HepG2 (cell line): ENCODE results near the gene COL18A1. TPM values are rescaled to one million over a fixed set of nuclear protein-coding genes. Genes with fewer than 3 reads are reported as not detected.

Experiments used
- ADNP ChIP-seq: sonication (generic); formaldehyde crosslinking; IDR thresholded peaks from 2 replicates; pipeline ENCODE4 v1.4.0; 2020; ENCODE audit warnings: missing genetic modification reagents
- EHMT2 ChIP-seq: fragments of 200-600 bp; sonication (generic); IDR thresholded peaks from 2 replicates; pipeline ENCODE4 v1.7.0; 2017; ENCODE audit warnings: antibody characterized with exemption, low read depth, low read length, borderline replicate concordance
- FOXC1 ChIP-seq: sonication (generic); formaldehyde crosslinking; IDR thresholded peaks from 2 replicates; pipeline ENCODE4 v1.8.0; 2022; ENCODE audit warnings: mild to moderate bottlenecking, missing genetic modification reagents, borderline replicate concordance
- HDAC6 ChIP-seq: fragments of 200-600 bp; sonication (generic); IDR thresholded peaks from 2 replicates; pipeline ENCODE4 v1.7.0; 2017; ENCODE audit warnings: mild to moderate bottlenecking, antibody characterized with exemption, low read length, low read depth
- MEIS1 ChIP-seq: sonication (generic); formaldehyde crosslinking; IDR thresholded peaks from 2 replicates; pipeline ENCODE4 v1.9.0; 2021; ENCODE audit warnings: mild to moderate bottlenecking, missing genetic modification reagents, moderate library complexity, borderline replicate concordance
- RBAK ChIP-seq: sonication (generic); formaldehyde crosslinking; IDR thresholded peaks from 2 replicates; pipeline ENCODE4 v1.5.1; 2020; ENCODE audit warnings: mild to moderate bottlenecking, missing genetic modification reagents
- ZFP36L2 ChIP-seq: sonication (generic); formaldehyde crosslinking; IDR thresholded peaks from 2 replicates; pipeline ENCODE4 v1.4.0; 2020; ENCODE audit warnings: missing genetic modification reagents
- ZNF572 ChIP-seq: sonication (generic); formaldehyde crosslinking; IDR thresholded peaks from 2 replicates; pipeline ENCODE4 v1.5.1; 2020; ENCODE audit warnings: mild to moderate bottlenecking, missing genetic modification reagents
- polyA plus RNA-seq, 8 experiments: library from polyadenylated mRNA; depleted of rRNA in 3 of 8; stranded (reverse) in 7 of 8; unstranded in 1 of 8; fragments of >200 nt; fragmentation: Illumina TruSeq in 4 of 8; extraction: Trizol in 4 of 8; gene quantifications; 2 replicates each; pipeline versions ENCODE4 v1.2.1 to v1.2.3, GENCODE V29; 2011 to 2016; ENCODE audit warnings: low read depth in 4 of 8, missing spikeins in 1 of 8, mixed read lengths in 1 of 8; ENCODE audit not compliant: insufficient read depth in 1 of 8
- total RNA-seq, 5 experiments: library from RNA; depleted of rRNA; stranded (reverse); fragments of >200 nt; fragmentation: Illumina TruSeq; extraction: Trizol; gene quantifications; 2 replicates each; pipeline ENCODE4 v1.2.3, GENCODE V29; 2016; ENCODE audit warnings: low read depth in 1 of 5
- TF ChIP-seq, protein P1 (sequence below): sonication (generic); formaldehyde crosslinking; IDR thresholded peaks from 2 replicates; pipeline ENCODE4 v1.4.0; 2020; ENCODE audit warnings: mild to moderate bottlenecking, missing genetic modification reagents
- TF ChIP-seq, protein P2 (sequence below): fragments of 450-650 bp; IDR thresholded peaks from 2 replicates; pipeline ENCODE4 v1.6.1; 2016
- TF ChIP-seq, protein P3 (sequence below): sonication (generic); formaldehyde crosslinking; IDR thresholded peaks from 2 replicates; pipeline ENCODE4 v1.4.0; 2020; ENCODE audit warnings: mild to moderate bottlenecking, missing genetic modification reagents
- TF ChIP-seq, protein P4 (sequence below): IDR thresholded peaks from 2 replicates; pipeline ENCODE4 v1.6.1; 2016; ENCODE audit warnings: missing biosample characterization, missing genetic modification reagents, low read depth
- TF ChIP-seq, protein P5 (sequence below): sonication (generic); formaldehyde crosslinking; IDR thresholded peaks from 2 replicates; pipeline ENCODE4 v1.4.0; 2020; ENCODE audit warnings: missing genetic modification reagents, borderline replicate concordance

COL18A1 gene
- total and polyA plus RNA-seq, 2 of the 13 experiments (the other 11 are each of a cell fraction or from before 2014, with no cell fraction given) = 79.0 to 102 TPM

DNA sequence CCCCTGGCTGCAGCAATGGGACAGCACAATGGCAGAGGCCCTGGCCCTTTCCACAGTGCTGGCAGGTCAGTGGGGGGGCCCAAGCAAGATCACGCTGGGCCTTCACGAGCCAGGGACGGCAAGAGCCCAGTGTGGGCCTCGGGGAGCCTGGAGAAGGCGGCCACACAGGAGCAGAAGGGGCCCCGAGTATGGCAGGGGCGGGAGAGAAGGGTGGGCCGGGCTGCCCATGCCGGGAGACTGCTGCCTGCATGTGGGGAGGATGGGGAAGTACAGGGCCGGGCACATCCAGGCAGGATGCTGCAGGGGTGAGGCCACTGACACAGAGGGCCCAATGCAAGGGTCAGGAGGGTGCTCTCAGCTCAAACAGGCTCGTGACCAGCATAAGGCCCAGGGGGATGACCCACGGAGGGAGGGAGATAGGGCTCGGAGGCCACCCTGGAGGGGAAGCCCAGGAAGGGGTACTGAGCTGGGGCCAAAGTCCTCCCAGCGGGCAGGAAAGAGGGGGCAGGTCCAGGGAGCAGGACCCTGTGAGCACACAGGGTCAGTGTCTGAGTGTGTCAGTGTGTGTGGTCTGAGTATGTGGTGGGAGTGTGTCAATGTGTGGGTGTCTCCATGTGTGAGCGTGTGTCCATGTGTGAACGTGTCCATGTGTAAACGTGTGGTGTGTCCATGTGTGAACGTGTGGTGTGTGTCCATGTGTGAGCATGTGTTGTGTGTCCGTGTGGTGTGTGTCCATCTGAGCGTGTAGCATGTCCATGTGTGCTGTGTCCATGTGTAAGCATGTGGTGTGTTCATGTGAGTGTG lies 124.2 kb downstream of the COL18A1 start (continued):
- TF ChIP-seq, protein P1, sequence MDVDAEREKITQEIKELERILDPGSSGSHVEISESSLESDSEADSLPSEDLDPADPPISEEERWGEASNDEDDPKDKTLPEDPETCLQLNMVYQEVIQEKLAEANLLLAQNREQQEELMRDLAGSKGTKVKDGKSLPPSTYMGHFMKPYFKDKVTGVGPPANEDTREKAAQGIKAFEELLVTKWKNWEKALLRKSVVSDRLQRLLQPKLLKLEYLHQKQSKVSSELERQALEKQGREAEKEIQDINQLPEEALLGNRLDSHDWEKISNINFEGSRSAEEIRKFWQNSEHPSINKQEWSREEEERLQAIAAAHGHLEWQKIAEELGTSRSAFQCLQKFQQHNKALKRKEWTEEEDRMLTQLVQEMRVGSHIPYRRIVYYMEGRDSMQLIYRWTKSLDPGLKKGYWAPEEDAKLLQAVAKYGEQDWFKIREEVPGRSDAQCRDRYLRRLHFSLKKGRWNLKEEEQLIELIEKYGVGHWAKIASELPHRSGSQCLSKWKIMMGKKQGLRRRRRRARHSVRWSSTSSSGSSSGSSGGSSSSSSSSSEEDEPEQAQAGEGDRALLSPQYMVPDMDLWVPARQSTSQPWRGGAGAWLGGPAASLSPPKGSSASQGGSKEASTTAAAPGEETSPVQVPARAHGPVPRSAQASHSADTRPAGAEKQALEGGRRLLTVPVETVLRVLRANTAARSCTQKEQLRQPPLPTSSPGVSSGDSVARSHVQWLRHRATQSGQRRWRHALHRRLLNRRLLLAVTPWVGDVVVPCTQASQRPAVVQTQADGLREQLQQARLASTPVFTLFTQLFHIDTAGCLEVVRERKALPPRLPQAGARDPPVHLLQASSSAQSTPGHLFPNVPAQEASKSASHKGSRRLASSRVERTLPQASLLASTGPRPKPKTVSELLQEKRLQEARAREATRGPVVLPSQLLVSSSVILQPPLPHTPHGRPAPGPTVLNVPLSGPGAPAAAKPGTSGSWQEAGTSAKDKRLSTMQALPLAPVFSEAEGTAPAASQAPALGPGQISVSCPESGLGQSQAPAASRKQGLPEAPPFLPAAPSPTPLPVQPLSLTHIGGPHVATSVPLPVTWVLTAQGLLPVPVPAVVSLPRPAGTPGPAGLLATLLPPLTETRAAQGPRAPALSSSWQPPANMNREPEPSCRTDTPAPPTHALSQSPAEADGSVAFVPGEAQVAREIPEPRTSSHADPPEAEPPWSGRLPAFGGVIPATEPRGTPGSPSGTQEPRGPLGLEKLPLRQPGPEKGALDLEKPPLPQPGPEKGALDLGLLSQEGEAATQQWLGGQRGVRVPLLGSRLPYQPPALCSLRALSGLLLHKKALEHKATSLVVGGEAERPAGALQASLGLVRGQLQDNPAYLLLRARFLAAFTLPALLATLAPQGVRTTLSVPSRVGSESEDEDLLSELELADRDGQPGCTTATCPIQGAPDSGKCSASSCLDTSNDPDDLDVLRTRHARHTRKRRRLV (CRISPR knock-in tag) = no peak
- TF ChIP-seq ZNF572 (CRISPR knock-in tag) (no peak), ZFP36L2 (no peak), EHMT2 (no peak), ADNP (CRISPR knock-in tag) (no peak), RBAK (CRISPR knock-in tag) (no peak), HDAC6 (no peak), MEIS1 (CRISPR knock-in tag) (0 out of 2 replicates have a peak, but pooled peaks have one; percentile 10), FOXC1 (CRISPR knock-in tag) (no peak)
- TF ChIP-seq, protein P2, sequence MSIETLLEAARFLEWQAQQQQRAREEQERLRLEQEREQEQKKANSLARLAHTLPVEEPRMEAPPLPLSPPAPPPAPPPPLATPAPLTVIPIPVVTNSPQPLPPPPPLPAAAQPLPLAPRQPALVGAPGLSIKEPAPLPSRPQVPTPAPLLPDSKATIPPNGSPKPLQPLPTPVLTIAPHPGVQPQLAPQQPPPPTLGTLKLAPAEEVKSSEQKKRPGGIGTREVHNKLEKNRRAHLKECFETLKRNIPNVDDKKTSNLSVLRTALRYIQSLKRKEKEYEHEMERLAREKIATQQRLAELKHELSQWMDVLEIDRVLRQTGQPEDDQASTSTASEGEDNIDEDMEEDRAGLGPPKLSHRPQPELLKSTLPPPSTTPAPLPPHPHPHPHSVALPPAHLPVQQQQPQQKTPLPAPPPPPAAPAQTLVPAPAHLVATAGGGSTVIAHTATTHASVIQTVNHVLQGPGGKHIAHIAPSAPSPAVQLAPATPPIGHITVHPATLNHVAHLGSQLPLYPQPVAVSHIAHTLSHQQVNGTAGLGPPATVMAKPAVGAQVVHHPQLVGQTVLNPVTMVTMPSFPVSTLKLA = peak; percentile 94
- TF ChIP-seq, protein P3, sequence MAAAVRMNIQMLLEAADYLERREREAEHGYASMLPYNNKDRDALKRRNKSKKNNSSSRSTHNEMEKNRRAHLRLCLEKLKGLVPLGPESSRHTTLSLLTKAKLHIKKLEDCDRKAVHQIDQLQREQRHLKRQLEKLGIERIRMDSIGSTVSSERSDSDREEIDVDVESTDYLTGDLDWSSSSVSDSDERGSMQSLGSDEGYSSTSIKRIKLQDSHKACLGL (CRISPR knock-in tag) = no peak
- TF ChIP-seq, protein P4, sequence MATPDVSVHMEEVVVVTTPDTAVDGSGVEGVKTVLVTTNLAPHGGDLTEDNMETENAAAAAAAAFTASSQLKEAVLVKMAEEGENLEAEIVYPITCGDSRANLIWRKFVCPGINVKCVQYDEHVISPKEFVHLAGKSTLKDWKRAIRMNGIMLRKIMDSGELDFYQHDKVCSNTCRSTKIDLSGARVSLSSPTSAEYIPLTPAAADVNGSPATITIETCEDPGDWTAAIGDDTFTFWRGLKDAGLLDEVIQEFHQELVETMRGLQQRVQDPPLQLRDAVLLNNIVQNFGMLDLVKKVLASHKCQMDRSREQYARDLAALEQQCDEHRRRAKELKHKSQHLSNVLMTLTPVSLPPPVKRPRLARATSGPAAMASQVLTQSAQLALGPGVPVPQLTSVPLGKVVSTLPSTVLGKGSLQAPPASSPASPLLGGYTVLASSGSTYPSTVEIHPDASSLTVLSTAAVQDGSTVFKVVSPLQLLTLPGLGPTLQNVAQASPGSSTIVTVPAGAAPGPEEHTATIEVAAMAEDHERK (CRISPR knock-in tag) = no peak
- TF ChIP-seq, protein P5, sequence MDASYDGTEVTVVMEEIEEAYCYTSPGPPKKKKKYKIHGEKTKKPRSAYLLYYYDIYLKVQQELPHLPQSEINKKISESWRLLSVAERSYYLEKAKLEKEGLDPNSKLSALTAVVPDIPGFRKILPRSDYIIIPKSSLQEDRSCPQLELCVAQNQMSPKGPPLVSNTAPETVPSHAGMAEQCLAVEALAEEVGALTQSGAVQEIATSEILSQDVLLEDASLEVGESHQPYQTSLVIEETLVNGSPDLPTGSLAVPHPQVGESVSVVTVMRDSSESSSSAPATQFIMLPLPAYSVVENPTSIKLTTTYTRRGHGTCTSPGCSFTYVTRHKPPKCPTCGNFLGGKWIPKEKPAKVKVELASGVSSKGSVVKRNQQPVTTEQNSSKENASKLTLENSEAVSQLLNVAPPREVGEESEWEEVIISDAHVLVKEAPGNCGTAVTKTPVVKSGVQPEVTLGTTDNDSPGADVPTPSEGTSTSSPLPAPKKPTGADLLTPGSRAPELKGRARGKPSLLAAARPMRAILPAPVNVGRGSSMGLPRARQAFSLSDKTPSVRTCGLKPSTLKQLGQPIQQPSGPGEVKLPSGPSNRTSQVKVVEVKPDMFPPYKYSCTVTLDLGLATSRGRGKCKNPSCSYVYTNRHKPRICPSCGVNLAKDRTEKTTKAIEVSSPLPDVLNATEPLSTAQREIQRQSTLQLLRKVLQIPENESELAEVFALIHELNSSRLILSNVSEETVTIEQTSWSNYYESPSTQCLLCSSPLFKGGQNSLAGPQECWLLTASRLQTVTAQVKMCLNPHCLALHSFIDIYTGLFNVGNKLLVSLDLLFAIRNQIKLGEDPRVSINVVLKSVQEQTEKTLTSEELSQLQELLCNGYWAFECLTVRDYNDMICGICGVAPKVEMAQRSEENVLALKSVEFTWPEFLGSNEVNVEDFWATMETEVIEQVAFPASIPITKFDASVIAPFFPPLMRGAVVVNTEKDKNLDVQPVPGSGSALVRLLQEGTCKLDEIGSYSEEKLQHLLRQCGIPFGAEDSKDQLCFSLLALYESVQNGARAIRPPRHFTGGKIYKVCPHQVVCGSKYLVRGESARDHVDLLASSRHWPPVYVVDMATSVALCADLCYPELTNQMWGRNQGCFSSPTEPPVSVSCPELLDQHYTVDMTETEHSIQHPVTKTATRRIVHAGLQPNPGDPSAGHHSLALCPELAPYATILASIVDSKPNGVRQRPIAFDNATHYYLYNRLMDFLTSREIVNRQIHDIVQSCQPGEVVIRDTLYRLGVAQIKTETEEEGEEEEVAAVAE = no peak
